ENCODE data around the gene INTS6.
"Not testable (repeated sequence)": the region's sequence is repeated elsewhere in the genome, so short reads cannot be mapped to it uniquely, and the experiment has no call there.

INTS6 gene

DNA sequence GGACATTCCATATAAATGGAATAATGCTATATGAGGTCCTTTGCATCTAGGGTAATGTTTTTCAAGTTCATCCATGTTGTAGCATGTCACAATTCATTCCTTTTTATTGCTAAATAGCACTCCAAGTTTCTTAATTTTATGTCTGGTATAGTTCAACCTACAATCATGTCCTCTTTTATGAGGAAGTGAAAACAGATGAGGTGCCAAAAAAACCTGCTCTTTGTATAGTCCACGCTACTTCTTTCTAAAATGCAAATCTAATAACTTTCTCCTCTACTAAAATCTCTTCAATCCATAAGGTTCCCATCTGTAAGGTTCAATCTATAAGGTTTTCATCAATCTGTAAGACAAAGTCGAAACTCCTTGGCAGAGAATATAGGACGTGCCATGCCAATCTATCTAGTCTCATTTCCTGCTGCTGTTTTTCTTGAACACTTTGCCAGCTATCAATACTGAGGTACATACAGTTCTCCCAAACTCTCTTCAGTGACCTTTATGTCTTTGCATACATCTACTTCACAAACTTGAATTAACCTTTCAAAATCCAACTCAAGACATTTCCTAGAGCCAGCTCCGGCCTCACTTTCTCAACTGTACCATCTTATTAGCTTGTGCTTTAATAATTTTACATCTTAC lies 33.7 kb downstream of the INTS6 start:
- DNase-seq (ENCODE audit: low read depth in 1 of 2, low spot score in 1 of 2) = peak in 1 of 2 experiments; percentile 13
- H3K4me3 ChIP-seq (replicated peaks; ENCODE audit: insufficient read depth, low read length) = no peak overlapping the region
- no peak overlapping the region for H3K27ac ChIP-seq (replicated peaks)
- TF ChIP-seq POLR2AphosphoS5 (IDR thresholded peaks at IDR 0.05; ENCODE audit: low read depth) = no peak
- TF ChIP-seq SPI1 (IDR thresholded peaks at IDR 0.05; ENCODE audit: borderline replicate concordance, low read depth) = peak; percentile 56; the same call in 1 of the 2 replicates
- H3K27me3 ChIP-seq (ENCODE audit: insufficient read depth, poor library complexity, severe bottlenecking) = no peaks in the 10 kb centered on the region

DNA sequence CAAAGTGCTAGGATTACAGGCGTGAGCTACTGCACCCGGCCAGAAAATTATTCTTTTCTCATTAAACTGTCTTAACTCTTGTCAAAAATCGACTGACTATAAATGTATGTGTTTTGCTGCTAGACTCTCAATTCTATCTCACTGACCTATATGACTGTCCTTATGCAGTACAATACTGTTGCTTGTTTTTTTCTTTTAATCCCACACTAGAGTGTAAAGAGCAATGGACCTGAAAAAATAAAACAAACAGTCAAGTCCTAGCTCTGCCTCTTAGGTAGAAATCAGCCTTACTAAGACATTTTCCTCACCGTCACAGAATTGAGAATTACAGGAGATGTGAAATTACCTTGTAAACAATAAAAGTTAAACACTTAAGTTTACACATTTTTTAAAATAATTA lies 35.1 kb downstream of the INTS6 start:
- TF ChIP-seq POLR2AphosphoS5 (IDR thresholded peaks at IDR 0.05; ENCODE audit: low read depth) = no peak
- TF ChIP-seq, protein P1, sequence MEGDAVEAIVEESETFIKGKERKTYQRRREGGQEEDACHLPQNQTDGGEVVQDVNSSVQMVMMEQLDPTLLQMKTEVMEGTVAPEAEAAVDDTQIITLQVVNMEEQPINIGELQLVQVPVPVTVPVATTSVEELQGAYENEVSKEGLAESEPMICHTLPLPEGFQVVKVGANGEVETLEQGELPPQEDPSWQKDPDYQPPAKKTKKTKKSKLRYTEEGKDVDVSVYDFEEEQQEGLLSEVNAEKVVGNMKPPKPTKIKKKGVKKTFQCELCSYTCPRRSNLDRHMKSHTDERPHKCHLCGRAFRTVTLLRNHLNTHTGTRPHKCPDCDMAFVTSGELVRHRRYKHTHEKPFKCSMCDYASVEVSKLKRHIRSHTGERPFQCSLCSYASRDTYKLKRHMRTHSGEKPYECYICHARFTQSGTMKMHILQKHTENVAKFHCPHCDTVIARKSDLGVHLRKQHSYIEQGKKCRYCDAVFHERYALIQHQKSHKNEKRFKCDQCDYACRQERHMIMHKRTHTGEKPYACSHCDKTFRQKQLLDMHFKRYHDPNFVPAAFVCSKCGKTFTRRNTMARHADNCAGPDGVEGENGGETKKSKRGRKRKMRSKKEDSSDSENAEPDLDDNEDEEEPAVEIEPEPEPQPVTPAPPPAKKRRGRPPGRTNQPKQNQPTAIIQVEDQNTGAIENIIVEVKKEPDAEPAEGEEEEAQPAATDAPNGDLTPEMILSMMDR (IDR thresholded peaks at IDR 0.05; ENCODE audit: insufficient read depth, low read length) = no peak
- TF ChIP-seq REST (IDR thresholded peaks at IDR 0.05; ENCODE audit: insufficient replicate concordance, low read depth) = no peak
- TF ChIP-seq SPI1 (IDR thresholded peaks at IDR 0.05; ENCODE audit: borderline replicate concordance, low read depth) = no peak
- TF ChIP-seq GABPA (IDR thresholded peaks at IDR 0.05; ENCODE audit: low read depth) = no peak
- Histone ChIP-seq H3K27ac (replicated peaks) (no peak overlapping the region), H3K4me3 (replicated peaks; ENCODE audit: insufficient read depth, low read length) (no peak overlapping the region), H3K27me3 (ENCODE audit: insufficient read depth, poor library complexity, severe bottlenecking) (no peaks in the 10 kb centered on the region)
- DNase-seq (ENCODE audit: low read depth in 1 of 2, low spot score in 1 of 2) = no peak

DNA sequence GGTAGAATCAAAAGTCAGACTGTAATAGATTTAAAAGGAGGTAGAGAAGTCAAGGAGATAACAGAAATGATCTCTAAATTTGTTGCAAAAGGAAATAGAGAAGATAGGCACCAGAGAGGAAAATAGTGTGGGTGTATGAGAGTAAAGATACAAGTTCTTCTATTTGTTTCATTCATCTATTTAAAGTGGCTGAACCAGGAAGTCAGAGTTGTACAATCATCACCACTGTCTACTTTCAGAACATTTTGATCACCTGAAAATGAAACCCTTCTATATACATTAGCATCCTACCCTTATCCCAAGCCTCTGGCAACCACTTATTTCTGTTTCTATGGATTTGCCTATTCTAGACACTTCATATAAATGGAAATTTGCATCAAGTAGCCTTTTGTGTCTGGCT lies 36.7 kb downstream of the INTS6 start:
- no peak for DNase-seq (ENCODE audit: low read depth in 1 of 2, low spot score in 1 of 2)
- H3K27ac ChIP-seq (replicated peaks) = no peak overlapping the region
- TF ChIP-seq SPI1 (IDR thresholded peaks at IDR 0.05; ENCODE audit: borderline replicate concordance, low read depth) = no peak
- no peak for TF ChIP-seq REST (IDR thresholded peaks at IDR 0.05; ENCODE audit: insufficient replicate concordance, low read depth)
- TF ChIP-seq POLR2AphosphoS5 (IDR thresholded peaks at IDR 0.05; ENCODE audit: low read depth) = no peak
- TF ChIP-seq GABPA (IDR thresholded peaks at IDR 0.05; ENCODE audit: low read depth) = no peak
- TF ChIP-seq, protein P1 (IDR thresholded peaks at IDR 0.05; ENCODE audit: insufficient read depth, low read length) = no peak

DNA sequence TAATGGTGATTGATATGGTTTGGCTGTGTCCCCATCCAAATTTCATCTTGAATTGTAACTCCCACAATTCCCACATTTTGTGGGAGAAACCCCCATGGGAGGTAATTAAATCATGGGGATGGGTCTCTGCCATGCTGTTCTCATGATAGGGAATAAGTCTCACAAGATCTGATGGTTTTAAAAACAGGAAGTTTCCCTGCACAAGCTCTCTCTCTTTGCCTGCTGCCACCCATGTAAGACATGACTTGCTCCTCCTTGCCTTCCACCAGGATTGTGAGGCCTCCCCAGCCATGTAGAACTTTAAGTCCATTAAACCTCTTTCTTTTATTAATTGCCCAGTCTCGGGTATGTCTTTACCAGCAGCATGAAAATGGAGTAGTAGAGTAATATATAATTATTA lies 37.5 kb downstream of the INTS6 start:
- not testable (repeated sequence) for H3K27ac ChIP-seq (replicated peaks); DNase-seq (ENCODE audit: low read depth in 1 of 2, low spot score in 1 of 2); H3K4me3 ChIP-seq (replicated peaks; ENCODE audit: insufficient read depth, low read length); H3K27me3 ChIP-seq (ENCODE audit: insufficient read depth, poor library complexity, severe bottlenecking)

More for the DNA sequence above, 36.7 kb downstream of the INTS6 start:
- Histone ChIP-seq H3K4me3 (replicated peaks; ENCODE audit: insufficient read depth, low read length) (no peak overlapping the region), H3K27me3 (ENCODE audit: insufficient read depth, poor library complexity, severe bottlenecking) (no peaks in the 10 kb centered on the region)

- Histone ChIP-seq H3K27me3 (ENCODE audit: insufficient read depth, poor library complexity, severe bottlenecking) (no peaks in the 10 kb centered on the region), H3K27ac (replicated peaks) (no peak overlapping the region), H3K4me3 (replicated peaks; ENCODE audit: insufficient read depth, low read length) (no peak overlapping the region)
- TF ChIP-seq REST (IDR thresholded peaks at IDR 0.05; ENCODE audit: insufficient replicate concordance, low read depth) = no peak
- TF ChIP-seq POLR2AphosphoS5 (IDR thresholded peaks at IDR 0.05; ENCODE audit: low read depth) = no peak
- no peak for TF ChIP-seq SPI1 (IDR thresholded peaks at IDR 0.05; ENCODE audit: borderline replicate concordance, low read depth)
- TF ChIP-seq, protein P1 (IDR thresholded peaks at IDR 0.05; ENCODE audit: insufficient read depth, low read length) = no peak
- TF ChIP-seq GABPA (IDR thresholded peaks at IDR 0.05; ENCODE audit: low read depth) = no peak
- DNase-seq (ENCODE audit: low read depth in 1 of 2, low spot score in 1 of 2) = no peak
Measured at GRCh38 chr13:51412431-51412830, 40.4 kb downstream of the INTS6 start.
